NB4 (cell line): ENCODE measurements around the gene ZMYND11.

Experiments
- MAX ChIP-seq: IDR thresholded peaks from 2 replicates; pipeline ENCODE4 v1.6.1; 2011; ENCODE audit warnings: low read depth, low read length
- MYC ChIP-seq: IDR thresholded peaks from 2 replicates; pipeline ENCODE4 v1.6.1; 2011; ENCODE audit warnings: low read depth, low read length
- POLR2A ChIP-seq: IDR thresholded peaks from 2 replicates; pipeline ENCODE4 v1.6.1; 2011; ENCODE audit warnings: mild to moderate bottlenecking; ENCODE audit not compliant: insufficient read length; ENCODE audit errors: extremely low read depth
- TF ChIP-seq, protein P1 (sequence below): IDR thresholded peaks from one replicate; pipeline ENCODE4 v1.5.1; 2012; ENCODE audit warnings: low read depth, low read length

GRCh38 chr10:269440-270074 is 134.3 kb downstream of the ZMYND11 start:
- TF ChIP-seq POLR2A (no peak), MYC (no peak), MAX (no peak)
- TF ChIP-seq, protein P1, sequence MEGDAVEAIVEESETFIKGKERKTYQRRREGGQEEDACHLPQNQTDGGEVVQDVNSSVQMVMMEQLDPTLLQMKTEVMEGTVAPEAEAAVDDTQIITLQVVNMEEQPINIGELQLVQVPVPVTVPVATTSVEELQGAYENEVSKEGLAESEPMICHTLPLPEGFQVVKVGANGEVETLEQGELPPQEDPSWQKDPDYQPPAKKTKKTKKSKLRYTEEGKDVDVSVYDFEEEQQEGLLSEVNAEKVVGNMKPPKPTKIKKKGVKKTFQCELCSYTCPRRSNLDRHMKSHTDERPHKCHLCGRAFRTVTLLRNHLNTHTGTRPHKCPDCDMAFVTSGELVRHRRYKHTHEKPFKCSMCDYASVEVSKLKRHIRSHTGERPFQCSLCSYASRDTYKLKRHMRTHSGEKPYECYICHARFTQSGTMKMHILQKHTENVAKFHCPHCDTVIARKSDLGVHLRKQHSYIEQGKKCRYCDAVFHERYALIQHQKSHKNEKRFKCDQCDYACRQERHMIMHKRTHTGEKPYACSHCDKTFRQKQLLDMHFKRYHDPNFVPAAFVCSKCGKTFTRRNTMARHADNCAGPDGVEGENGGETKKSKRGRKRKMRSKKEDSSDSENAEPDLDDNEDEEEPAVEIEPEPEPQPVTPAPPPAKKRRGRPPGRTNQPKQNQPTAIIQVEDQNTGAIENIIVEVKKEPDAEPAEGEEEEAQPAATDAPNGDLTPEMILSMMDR, result no peak
